ENCODE measurements around the gene MTCH2. TPM values are rescaled to one million over a fixed set of nuclear protein-coding genes. Genes with fewer than 3 reads are reported as not detected.
A peak's percentile ranks its signal among the peaks of the same experiment; 100 is the strongest.

MTCH2 gene
- total RNA-seq (52.1 and 64.4 TPM in 2 replicates), polyA plus RNA-seq (169 and 215 TPM in 2 replicates), polyA minus RNA-seq (ENCODE audit: low replicate concordance) (76.2 and 142 TPM in 2 replicates)
- 146 and 222 TPM in 2 replicates for polyA plus RNA-seq (2012)

DNA sequence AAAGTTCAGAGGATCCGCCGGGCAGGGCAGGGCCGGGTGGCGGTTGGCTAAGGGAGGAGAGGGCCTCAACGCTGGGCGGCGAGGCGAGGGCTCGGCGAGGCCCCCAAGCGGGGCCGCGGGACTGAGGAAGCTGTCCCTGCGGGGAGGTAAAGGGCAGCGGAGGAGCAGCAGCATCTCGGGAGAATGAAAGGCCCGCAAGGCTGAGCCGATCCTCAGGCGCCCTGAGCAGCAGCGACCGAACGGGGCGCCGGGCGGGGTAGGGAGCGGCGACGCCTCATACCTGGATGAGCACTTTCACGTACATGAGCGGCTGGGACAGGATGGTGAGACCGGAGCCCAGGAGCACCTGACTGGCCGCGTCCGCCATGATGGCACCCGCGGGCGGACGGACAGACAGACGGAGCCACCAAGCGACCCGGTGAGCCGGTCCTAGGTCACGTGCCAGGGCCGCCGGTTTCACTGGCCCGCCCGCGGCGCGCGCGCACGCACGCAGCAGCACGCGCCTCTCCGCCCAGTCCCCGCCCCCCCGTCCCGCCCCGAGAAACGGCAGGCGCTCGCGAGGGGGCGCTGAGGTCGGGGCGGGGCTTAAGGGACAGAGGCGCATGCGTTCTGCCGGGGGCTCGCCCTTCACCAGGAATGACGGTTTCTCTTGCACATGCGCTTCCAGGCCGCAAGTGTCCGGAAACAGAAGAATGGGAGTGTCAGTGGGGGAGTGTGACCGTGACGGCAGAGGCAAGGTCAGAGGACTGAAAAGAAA lies at the start of gene MTCH2:
MTCH2 (minus strand) TSS at position 461 of the 757 bp plus-strand sequence; CDS start at position 367, 94 bp downstream.
- Histone ChIP-seq H3K27ac (ENCODE audit: insufficient read depth, low read length) (peak within 1 kb of the TSS; percentile 95), H3K4me1 (ENCODE audit: control insufficient read depth, extremely low read depth, insufficient read depth, low read length) (peaks cover 2% of the 10 kb centered on the region), H2AFZ (ENCODE audit: low read length) (peak within 1 kb of the TSS; percentile 97), H3K9me3 (ENCODE audit: control insufficient read depth, insufficient read depth, low read depth, low read length) (no peaks in the 10 kb centered on the region), H3K4me3 (replicated peaks in 1 of 4; ENCODE audit: control extremely low read depth in 1 of 4, insufficient read depth in 1 of 4, low read depth in 3 of 4, low read length in 4 of 4) (peak within 1 kb of the TSS; percentile 92 to 99 (median 92)), H3K27me3 (ENCODE audit: control insufficient read depth, insufficient read depth, low read length) (no peaks in the 10 kb centered on the region), H3K4me2 (ENCODE audit: extremely low read depth, insufficient read depth, low read length) (peak within 1 kb of the TSS; percentile 98), H3K36me3 (ENCODE audit: control insufficient read depth, insufficient read depth, low read length) (no peaks in the 10 kb centered on the region), H3K9ac (ENCODE audit: insufficient read depth, low read length) (peak within 1 kb of the TSS; percentile 97), H3K79me2 (ENCODE audit: control insufficient read depth, insufficient read depth, low read length) (peaks cover 31% of the 10 kb centered on the region), H4K20me1 (ENCODE audit: control insufficient read depth, extremely low read depth, insufficient read depth, low read length) (no peaks in the 10 kb centered on the region)
- TF ChIP-seq, protein P1, sequence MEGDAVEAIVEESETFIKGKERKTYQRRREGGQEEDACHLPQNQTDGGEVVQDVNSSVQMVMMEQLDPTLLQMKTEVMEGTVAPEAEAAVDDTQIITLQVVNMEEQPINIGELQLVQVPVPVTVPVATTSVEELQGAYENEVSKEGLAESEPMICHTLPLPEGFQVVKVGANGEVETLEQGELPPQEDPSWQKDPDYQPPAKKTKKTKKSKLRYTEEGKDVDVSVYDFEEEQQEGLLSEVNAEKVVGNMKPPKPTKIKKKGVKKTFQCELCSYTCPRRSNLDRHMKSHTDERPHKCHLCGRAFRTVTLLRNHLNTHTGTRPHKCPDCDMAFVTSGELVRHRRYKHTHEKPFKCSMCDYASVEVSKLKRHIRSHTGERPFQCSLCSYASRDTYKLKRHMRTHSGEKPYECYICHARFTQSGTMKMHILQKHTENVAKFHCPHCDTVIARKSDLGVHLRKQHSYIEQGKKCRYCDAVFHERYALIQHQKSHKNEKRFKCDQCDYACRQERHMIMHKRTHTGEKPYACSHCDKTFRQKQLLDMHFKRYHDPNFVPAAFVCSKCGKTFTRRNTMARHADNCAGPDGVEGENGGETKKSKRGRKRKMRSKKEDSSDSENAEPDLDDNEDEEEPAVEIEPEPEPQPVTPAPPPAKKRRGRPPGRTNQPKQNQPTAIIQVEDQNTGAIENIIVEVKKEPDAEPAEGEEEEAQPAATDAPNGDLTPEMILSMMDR (conservative IDR thresholded peaks at IDR 0.05 in 1 of 2, IDR thresholded peaks at IDR 0.05 in 1 of 2; ENCODE audit: low read depth in 1 of 2, low read length in 2 of 2), result peak in 1 of 2 donors; percentile 3
- no peak for TF ChIP-seq EZH2 (IDR thresholded peaks at IDR 0.05; ENCODE audit: low read length, missing control alignments)
- DNase-seq (ENCODE audit: low read depth in 2 of 2), result peak; percentile 97 to 98

DNA sequence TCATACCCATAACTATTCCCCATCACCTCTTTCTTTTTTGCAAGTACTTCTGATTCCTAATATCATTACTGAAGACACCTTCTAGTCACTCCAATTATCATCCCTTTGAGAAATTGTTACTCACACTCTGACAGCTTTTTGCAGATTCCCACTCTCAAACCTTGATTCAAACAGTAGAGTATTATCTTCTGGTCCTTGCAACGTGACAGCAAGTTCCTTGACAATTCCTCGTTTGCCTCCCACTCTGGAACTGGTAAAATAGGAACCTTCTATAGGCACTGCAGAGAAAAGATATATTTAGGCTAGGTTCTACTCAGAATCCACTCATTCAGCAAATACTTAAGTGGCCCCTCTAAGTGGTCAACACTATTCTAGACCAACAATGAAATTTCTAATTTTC lies 49.6 kb upstream of the MTCH2 start:
- Histone ChIP-seq H3K4me3 (replicated peaks in 1 of 4; ENCODE audit: control extremely low read depth in 1 of 4, insufficient read depth in 1 of 4, low read depth in 3 of 4, low read length in 4 of 4) (no peak overlapping the region), H3K36me3 (ENCODE audit: control insufficient read depth, insufficient read depth, low read length) (no peaks in the 10 kb centered on the region), H3K27ac (ENCODE audit: insufficient read depth, low read length) (no peak overlapping the region), H3K79me2 (ENCODE audit: control insufficient read depth, insufficient read depth, low read length) (no peaks in the 10 kb centered on the region), H3K27me3 (ENCODE audit: control insufficient read depth, insufficient read depth, low read length) (no peaks in the 10 kb centered on the region), H3K4me1 (ENCODE audit: control insufficient read depth, extremely low read depth, insufficient read depth, low read length) (no peaks in the 10 kb centered on the region), H3K9ac (ENCODE audit: insufficient read depth, low read length) (no peak overlapping the region), H3K9me3 (ENCODE audit: control insufficient read depth, insufficient read depth, low read depth, low read length) (no peaks in the 10 kb centered on the region), H2AFZ (ENCODE audit: low read length) (no peak overlapping the region), H4K20me1 (ENCODE audit: control insufficient read depth, extremely low read depth, insufficient read depth, low read length) (no peaks in the 10 kb centered on the region), H3K4me2 (ENCODE audit: extremely low read depth, insufficient read depth, low read length) (no peak overlapping the region)
- TF ChIP-seq, protein P1 (conservative IDR thresholded peaks at IDR 0.05 in 1 of 2, IDR thresholded peaks at IDR 0.05 in 1 of 2; ENCODE audit: low read depth in 1 of 2, low read length in 2 of 2), result no peak
- no peak for TF ChIP-seq EZH2 (IDR thresholded peaks at IDR 0.05; ENCODE audit: low read length, missing control alignments)
- DNase-seq (ENCODE audit: low read depth in 2 of 2), result no peak

DNA sequence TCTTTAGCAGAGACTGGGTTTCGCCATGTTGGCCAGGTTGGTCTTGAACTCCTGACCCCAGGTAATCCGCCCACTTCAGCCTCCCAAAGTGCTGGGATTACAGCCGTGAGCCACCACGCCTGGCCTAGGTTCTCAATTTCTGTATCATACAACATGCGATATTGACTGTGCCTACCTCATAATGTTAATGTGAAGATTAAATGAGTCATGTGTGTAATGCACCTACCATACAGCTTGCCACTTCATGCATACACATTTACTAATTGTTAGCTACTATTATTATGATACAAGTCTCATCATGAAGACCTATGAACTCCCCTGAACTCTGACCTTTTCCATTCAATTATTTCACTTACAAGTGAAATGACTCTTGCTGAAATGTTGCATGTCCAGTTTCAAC lies 47.1 kb upstream of the MTCH2 start:
- Histone ChIP-seq H3K4me2 (ENCODE audit: extremely low read depth, insufficient read depth, low read length) (no peak overlapping the region), H3K36me3 (ENCODE audit: control insufficient read depth, insufficient read depth, low read length) (no peaks in the 10 kb centered on the region), H3K4me3 (replicated peaks in 1 of 4; ENCODE audit: control extremely low read depth in 1 of 4, insufficient read depth in 1 of 4, low read depth in 3 of 4, low read length in 4 of 4) (no peak overlapping the region), H3K4me1 (ENCODE audit: control insufficient read depth, extremely low read depth, insufficient read depth, low read length) (no peaks in the 10 kb centered on the region), H3K9me3 (ENCODE audit: control insufficient read depth, insufficient read depth, low read depth, low read length) (no peaks in the 10 kb centered on the region), H4K20me1 (ENCODE audit: control insufficient read depth, extremely low read depth, insufficient read depth, low read length) (no peaks in the 10 kb centered on the region), H3K9ac (ENCODE audit: insufficient read depth, low read length) (no peak overlapping the region), H2AFZ (ENCODE audit: low read length) (no peak overlapping the region), H3K27ac (ENCODE audit: insufficient read depth, low read length) (no peak overlapping the region), H3K27me3 (ENCODE audit: control insufficient read depth, insufficient read depth, low read length) (no peaks in the 10 kb centered on the region), H3K79me2 (ENCODE audit: control insufficient read depth, insufficient read depth, low read length) (no peaks in the 10 kb centered on the region)
- TF ChIP-seq, protein P1 (conservative IDR thresholded peaks at IDR 0.05 in 1 of 2, IDR thresholded peaks at IDR 0.05 in 1 of 2; ENCODE audit: low read depth in 1 of 2, low read length in 2 of 2), result no peak
- TF ChIP-seq EZH2 (IDR thresholded peaks at IDR 0.05; ENCODE audit: low read length, missing control alignments), result no peak
- DNase-seq (ENCODE audit: low read depth in 2 of 2), result no peak
